Skeletal muscle cell (primary cell): Measurements from ENCODE around the gene GDPD5.

ENCODE experiments used
- DNase-seq: peaks from one replicate; pipeline ENCODE4 v3.0.0-alpha.2; 2010; ENCODE audit warnings: low read depth
- H3K4me3 ChIP-seq: 2 replicates; pipeline ENCODE4 v1.5.1; 2011; ENCODE audit warnings: low read depth, mild to moderate bottlenecking, control low read depth, low read length, moderate library complexity

Gene GDPD5

GRCh38 chr11:75477614-75477935 lies 48.2 kb downstream of the GDPD5 start:
- DNase-seq = no peak

DNA sequence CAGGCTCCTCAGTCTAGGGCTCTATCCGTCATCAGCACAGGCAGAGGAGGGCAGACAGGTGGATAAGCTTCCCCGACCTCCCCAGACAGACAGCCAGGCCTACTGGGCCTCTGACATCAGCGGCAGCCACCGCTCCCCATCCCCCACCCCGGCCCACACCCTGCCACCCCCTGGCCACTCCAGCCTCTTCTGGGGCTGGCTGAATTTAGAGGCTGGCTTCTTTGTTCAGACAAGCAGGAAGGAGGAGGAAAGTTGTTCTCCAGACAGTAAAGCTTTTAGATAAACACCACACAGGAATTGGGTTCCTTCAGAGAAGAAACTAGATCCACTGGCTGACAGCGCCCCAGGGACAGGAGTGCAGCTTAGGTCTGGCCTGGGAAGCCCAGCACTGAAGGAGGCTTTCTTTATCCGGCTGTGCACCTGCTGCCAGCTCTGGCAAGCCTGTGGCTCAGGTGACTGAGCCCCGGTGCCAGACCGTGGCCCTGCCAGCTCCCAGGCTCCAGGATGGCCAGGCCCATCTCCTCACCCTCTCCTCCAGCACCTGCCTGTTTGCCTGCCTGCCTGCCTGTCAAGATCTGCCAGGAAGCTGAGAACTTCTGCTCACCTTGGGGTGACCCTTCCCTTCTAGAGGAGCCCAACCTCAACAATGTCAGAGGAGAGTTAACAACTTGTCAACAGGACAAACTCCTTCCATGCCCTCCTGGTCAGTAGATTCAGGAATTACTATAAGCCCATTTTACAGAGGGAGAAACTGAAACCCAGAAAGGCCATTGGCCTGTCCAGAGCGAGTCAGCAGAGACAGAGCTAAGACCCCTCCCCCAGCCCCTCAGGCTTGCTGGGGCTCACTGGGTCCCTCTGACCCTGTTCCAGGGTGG lies 48.8 kb downstream of the GDPD5 start:
- no peak for DNase-seq
- H3K4me3 ChIP-seq = no peak overlapping the region

More at GRCh38 chr11:75477614-75477935, 48.2 kb downstream of the GDPD5 start:
- H3K4me3 ChIP-seq = no peak overlapping the region

GRCh38 chr11:75475767-75476650 lies 49.7 kb downstream of the GDPD5 start:
- DNase-seq = no peak
- no peak overlapping the region for H3K4me3 ChIP-seq

- no peak for DNase-seq
- peak overlapping the region; percentile 11 for H3K4me3 ChIP-seq
These were observed 50.6 kb downstream of the GDPD5 start for GRCh38 chr11:75474878-75475766.

DNA sequence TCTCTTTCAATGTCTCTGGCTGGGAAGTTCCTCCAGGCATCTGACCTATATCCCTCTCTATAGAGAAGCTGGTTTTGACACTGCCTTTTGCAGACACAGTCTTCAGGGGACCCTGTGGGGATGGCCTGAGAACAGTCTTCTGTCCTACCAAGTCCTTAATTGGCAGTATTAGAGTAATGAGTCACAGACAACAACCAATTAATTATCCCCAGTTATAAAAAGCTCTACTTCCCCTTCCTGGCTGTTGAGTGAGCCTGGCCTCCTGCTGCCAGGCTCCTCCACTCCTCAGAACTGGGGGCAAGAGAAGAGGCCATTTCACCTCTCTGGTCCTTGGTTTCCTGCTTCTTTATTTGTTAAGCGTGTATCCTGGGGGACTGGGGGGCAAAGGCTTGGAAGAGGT lies 51.5 kb downstream of the GDPD5 start:
- no peak for DNase-seq
- H3K4me3 ChIP-seq = no peak overlapping the region

- no peak for DNase-seq
- H3K4me3 ChIP-seq = no peak overlapping the region
These were observed 52.1 kb downstream of the GDPD5 start for GRCh38 chr11:75473684-75474083.

DNA sequence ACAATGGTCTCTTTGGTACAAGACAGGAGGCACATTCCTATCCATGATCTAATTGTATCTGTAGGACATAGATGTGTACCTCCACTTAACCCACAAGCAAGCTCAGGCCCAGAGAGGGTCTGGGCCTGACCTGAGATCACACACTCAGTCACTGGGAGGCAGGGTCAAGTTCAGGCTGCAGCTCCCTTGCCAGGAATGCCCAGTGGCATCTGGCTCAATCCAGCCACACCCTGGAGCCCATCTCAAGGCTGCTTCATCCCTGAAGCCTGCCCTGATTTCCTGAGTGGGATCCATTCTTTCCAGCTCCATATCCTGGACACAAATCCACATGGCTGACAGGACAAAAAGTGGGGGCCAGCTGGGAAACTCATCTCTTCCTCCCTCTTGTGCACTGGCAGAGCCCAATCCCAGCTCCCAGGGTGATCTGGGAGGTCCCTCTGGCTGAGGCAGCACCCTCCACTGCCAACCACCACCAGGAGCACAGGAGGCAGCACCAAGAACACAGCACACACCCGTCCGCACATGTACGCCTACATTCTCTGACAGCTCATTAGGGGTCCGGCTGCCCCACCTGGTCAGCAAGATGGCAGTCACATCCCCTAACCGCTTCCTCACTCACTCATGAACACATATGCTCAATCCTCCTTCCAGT lies 53.5 kb downstream of the GDPD5 start:
- no peak for DNase-seq
- H3K4me3 ChIP-seq = no peak overlapping the region

DNA sequence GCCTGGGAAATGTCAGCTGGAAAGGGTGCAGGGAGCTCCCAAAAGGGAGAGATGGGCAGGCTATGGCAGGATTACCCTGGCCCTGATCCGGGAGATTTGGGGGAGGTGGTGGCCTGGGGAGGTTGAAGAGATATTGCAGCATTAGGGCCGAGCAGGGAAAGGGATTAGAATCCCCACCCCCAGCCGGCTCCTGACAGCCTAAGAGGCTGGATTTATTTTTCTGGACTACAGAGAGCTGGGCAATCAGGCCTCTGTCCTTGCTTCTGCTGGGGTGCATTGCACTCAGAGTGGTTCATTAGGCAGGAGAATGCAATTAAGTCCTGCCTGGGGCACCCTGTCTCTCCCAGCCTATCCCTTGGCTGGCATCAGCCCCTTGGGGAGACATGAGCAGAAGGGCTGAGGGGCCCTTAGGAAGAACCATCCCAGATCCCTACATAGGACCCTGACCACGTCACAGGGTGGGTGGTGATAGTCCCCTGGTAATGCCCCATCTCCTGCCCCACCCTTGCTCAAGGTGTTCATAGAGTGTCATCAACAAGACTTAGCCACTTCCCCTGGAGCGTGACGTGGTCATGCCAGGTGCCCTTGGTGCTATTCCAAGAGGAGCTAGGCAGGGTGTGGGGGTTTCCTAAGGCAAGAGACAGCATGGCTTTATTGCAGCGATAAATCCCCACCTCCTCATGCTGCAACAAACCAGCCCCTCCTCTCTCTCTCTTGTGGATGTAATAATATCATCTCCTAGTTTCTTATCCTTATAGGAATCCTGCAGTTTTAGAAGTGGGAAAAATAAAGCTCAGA lies 54.4 kb downstream of the GDPD5 start:
- no peak for DNase-seq
- H3K4me3 ChIP-seq = no peak overlapping the region

- H3K4me3 ChIP-seq = no peak overlapping the region
- DNase-seq = no peak
These were observed 55.2 kb downstream of the GDPD5 start for GRCh38 chr11:75470476-75471080.

GRCh38 chr11:75469785-75470405 lies 55.8 kb downstream of the GDPD5 start:
- no peak overlapping the region for H3K4me3 ChIP-seq
- no peak for DNase-seq

DNA sequence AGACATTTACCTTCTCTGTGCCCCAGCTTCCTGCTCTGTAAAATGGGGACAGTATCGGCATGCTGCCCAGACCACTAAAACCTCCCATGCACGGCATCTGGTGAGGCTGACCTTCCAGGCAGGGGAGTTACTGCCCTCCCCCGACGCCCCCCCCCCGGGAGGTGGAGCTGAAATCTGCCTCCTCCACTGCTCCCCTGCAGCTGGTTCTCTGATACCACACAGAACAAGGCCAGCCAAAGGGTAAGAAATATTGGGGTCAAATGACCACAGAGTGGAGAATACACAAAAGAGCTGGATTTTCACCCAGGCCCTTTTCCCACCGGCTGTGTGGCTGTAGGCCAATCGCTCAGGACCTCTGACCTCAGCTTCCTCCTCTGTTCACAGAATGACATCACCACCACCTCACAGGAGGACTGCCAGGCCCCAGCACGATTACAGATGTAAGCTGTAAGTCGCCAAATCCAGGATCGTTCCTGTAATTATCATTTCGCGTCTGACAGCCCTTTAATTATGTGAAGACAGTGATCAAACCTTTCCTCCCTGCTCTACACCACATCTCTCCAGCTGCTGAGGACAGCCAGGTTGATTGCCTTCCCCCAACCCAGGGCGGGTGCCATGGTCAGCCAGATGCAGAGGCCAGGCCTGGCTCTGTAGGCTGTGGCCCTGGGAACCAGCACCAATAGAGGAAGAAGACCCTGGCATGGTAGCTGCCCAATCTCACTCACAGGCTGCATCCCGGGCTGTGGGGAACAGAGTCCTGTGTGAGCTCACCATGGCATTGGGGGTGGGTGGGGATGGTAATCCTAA lies 57.0 kb downstream of the GDPD5 start:
- DNase-seq = peak; percentile 68
- H3K4me3 ChIP-seq = no peak overlapping the region

- no peak overlapping the region for H3K4me3 ChIP-seq
- DNase-seq = no peak
These were observed 57.9 kb downstream of the GDPD5 start for GRCh38 chr11:75467881-75468280.

GRCh38 chr11:75467311-75467710 lies 58.4 kb downstream of the GDPD5 start:
- no peak for DNase-seq
- no peak overlapping the region for H3K4me3 ChIP-seq

- no peak overlapping the region for H3K4me3 ChIP-seq
- no peak for DNase-seq
These were observed 59.8 kb downstream of the GDPD5 start for GRCh38 chr11:75465701-75466531.

DNA sequence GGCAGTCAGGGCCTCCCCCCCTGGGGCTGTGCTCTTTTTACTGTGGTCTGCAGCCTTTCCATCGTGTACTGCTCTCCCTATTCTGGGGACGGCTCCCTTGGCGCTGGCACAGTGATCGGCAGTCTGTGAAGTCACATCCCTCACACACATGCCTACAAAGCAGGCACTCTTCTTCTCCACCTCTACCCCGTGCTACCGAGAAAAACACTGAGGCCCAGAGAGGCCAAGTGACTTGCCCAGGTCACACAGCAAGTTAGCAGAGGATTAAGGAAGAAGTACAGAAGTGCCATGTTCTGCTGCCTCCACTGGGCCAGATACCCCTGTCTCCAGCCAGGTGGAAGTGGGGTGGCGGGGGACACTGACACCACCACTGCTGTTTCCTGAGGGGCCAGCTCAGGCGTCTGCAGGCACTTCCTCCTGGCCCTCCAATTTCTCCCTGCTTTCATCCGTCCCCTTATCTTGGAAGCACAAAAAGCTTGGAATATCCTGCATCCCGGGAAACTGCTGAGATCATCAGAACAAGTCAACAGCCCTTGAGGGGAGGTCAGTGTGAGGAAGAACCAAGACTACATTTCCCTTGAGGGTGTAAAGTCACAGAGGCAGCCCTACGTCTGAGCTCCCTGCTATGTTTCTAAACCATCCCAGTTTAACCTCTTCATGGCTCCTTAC lies 62.5 kb downstream of the GDPD5 start:
- no peak for DNase-seq
- no peak overlapping the region for H3K4me3 ChIP-seq
